H9 (cell line): ENCODE measurements around the gene RFX8. TPM values are rescaled to one million over a fixed set of nuclear protein-coding genes. Genes with fewer than 3 reads are reported as not detected.

Source experiments
- DNase-seq: peaks from one replicate; pipeline ENCODE4 v3.0.0-alpha.2; 2017
- H2AFZ ChIP-seq: one replicate; pipeline ENCODE4 v1.6.1; 2013; ENCODE audit warnings: mild to moderate bottlenecking, low read length, control low read depth, moderate library complexity
- H2AK5ac ChIP-seq: 2 replicates; pipeline ENCODE4 v1.6.1; 2013; ENCODE audit warnings: low read length, control low read depth, mixed read lengths; ENCODE audit not compliant: insufficient read length
- H2BK120ac ChIP-seq: one replicate; pipeline ENCODE4 v1.6.1; 2013; ENCODE audit warnings: low read depth, mild to moderate bottlenecking, low read length, control low read depth, inconsistent platforms; ENCODE audit not compliant: poor library complexity, severe bottlenecking
- H2BK12ac ChIP-seq: 2 replicates; pipeline ENCODE4 v1.6.1; 2013; ENCODE audit warnings: low read length, control low read depth, mixed read lengths, low read depth; ENCODE audit not compliant: insufficient read length
- H2BK15ac ChIP-seq: 2 replicates; pipeline ENCODE4 v1.6.1; 2013; ENCODE audit warnings: low read depth, low read length, control low read depth
- H2BK20ac ChIP-seq: one replicate; pipeline ENCODE4 v1.6.1; 2013; ENCODE audit warnings: low read depth, mild to moderate bottlenecking, low read length, control low read depth, inconsistent platforms; ENCODE audit not compliant: poor library complexity, severe bottlenecking
- H2BK5ac ChIP-seq: 2 replicates; pipeline ENCODE4 v1.6.1; 2013; ENCODE audit warnings: low read length, control low read depth, mixed read lengths; ENCODE audit not compliant: insufficient read length
- H3K14ac ChIP-seq: 2 replicates; pipeline ENCODE4 v1.6.1; 2013; ENCODE audit warnings: low read length, control low read depth; ENCODE audit not compliant: insufficient read depth
- H3K18ac ChIP-seq: 2 replicates; pipeline ENCODE4 v1.6.1; 2013; ENCODE audit warnings: low read depth, mild to moderate bottlenecking, mixed read lengths, low read length, control low read depth; ENCODE audit not compliant: insufficient read length
- H3K23ac ChIP-seq: 2 replicates; pipeline ENCODE4 v1.6.1; 2013; ENCODE audit warnings: low read length, control low read depth, mixed read lengths, low read depth; ENCODE audit not compliant: insufficient read length
- H3K23me2 ChIP-seq: 2 replicates; pipeline ENCODE4 v1.6.1; 2013; ENCODE audit warnings: low read depth, mild to moderate bottlenecking, mixed read lengths, low read length, control low read depth; ENCODE audit not compliant: insufficient read length, poor library complexity, severe bottlenecking
- H3K27ac ChIP-seq: 2 replicates; pipeline ENCODE4 v1.5.1; 2013; ENCODE audit warnings: low read length, control low read depth, mixed read lengths, low read depth; ENCODE audit not compliant: insufficient read length
- H3K27me3 ChIP-seq: 2 replicates; pipeline ENCODE4 v1.6.1; 2013; ENCODE audit warnings: low read length, control low read depth, inconsistent platforms; ENCODE audit not compliant: insufficient read depth
- H3K4ac ChIP-seq: 2 replicates; pipeline ENCODE4 v1.6.1; 2013; ENCODE audit warnings: low read depth, mild to moderate bottlenecking, control low read depth, inconsistent platforms, low read length, moderate library complexity
- H3K4me1 ChIP-seq: 2 replicates; pipeline ENCODE4 v1.6.1; 2013; ENCODE audit warnings: low read length, control low read depth, inconsistent platforms; ENCODE audit not compliant: insufficient read depth
- H3K4me2 ChIP-seq: 2 replicates; pipeline ENCODE4 v1.6.1; 2013; ENCODE audit warnings: low read length, control low read depth, mixed read lengths; ENCODE audit not compliant: insufficient read length, insufficient read depth
- H3K56ac ChIP-seq: 2 replicates; pipeline ENCODE4 v1.6.1; 2013; ENCODE audit warnings: low read depth, mild to moderate bottlenecking, mixed read lengths, low read length, control low read depth; ENCODE audit not compliant: insufficient read length
- H3K79me1 ChIP-seq: 2 replicates; pipeline ENCODE4 v1.6.1; 2013; ENCODE audit warnings: low read depth, mild to moderate bottlenecking, moderate library complexity, low read length, control low read depth, inconsistent platforms; ENCODE audit not compliant: insufficient read depth, poor library complexity, severe bottlenecking
- H3K79me2 ChIP-seq: 2 replicates; pipeline ENCODE4 v1.6.1; 2013; ENCODE audit warnings: low read length, control low read depth, inconsistent platforms; ENCODE audit not compliant: insufficient read depth
- H3K9ac ChIP-seq: 2 replicates; pipeline ENCODE4 v1.6.1; 2013; ENCODE audit warnings: low read length, control low read depth, mixed read lengths; ENCODE audit not compliant: insufficient read length; ENCODE audit errors: extremely low read depth
- H3K9me3 ChIP-seq: one replicate; pipeline ENCODE4 v1.6.1; 2013; ENCODE audit warnings: low read depth, low read length, inconsistent platforms; ENCODE audit not compliant: control insufficient read depth
- H3T11ph ChIP-seq: one replicate; pipeline ENCODE4 v1.6.1; 2013; ENCODE audit warnings: mild to moderate bottlenecking, low read length, control low read depth, inconsistent platforms
- H4K20me1 ChIP-seq: one replicate; pipeline ENCODE4 v1.6.1; 2013; ENCODE audit not compliant: control insufficient read depth, insufficient read length, insufficient read depth
- H4K5ac ChIP-seq: 2 replicates; pipeline ENCODE4 v1.6.1; 2013; ENCODE audit warnings: low read depth, mild to moderate bottlenecking, mixed read lengths, low read length, control low read depth; ENCODE audit not compliant: insufficient read length
- H4K8ac ChIP-seq: replicated peaks from 2 replicates; pipeline ENCODE4 v1.6.1; 2013; ENCODE audit warnings: low read length, control low read depth, mixed read lengths, low read depth; ENCODE audit not compliant: insufficient read length
- H4K91ac ChIP-seq: 2 replicates; pipeline ENCODE4 v1.6.1; 2013; ENCODE audit warnings: low read depth, mild to moderate bottlenecking, moderate library complexity, mixed read lengths, low read length, control low read depth; ENCODE audit not compliant: insufficient read length
- H3K27ac Mint-ChIP-seq, 3 experiments: 2 replicates in 2 of 3; 3 replicates in 1 of 3; pipeline ENCODE4 v1.8.0; 2020 to 2021; ENCODE audit warnings: mixed read lengths in 3 of 3, mild to moderate bottlenecking in 1 of 3, moderate library complexity in 1 of 3
- H3K27me3 Mint-ChIP-seq: 2 replicates; pipeline ENCODE4 v1.8.0; 2021; ENCODE audit warnings: low read depth, mild to moderate bottlenecking, moderate library complexity, mixed read lengths
- H3K36me3 Mint-ChIP-seq, 3 experiments: 2 replicates in 2 of 3; 3 replicates in 1 of 3; pipeline ENCODE4 v1.8.0; 2020 to 2021; ENCODE audit warnings: low read depth in 3 of 3, mixed read lengths in 3 of 3; ENCODE audit not compliant: insufficient read depth in 1 of 3
- H3K4me1 Mint-ChIP-seq, 2 experiments: 2 replicates each; pipeline ENCODE4 v1.8.0; 2020; ENCODE audit warnings: mixed read lengths in 2 of 2
- H3K4me3 Mint-ChIP-seq, 2 experiments: 2 replicates in 1 of 2; 3 replicates in 1 of 2; pipeline ENCODE4 v1.8.0; 2020 to 2021; ENCODE audit warnings: mild to moderate bottlenecking in 2 of 2, mixed read lengths in 2 of 2, moderate library complexity in 1 of 2
- H3K9me3 Mint-ChIP-seq, 2 experiments: 2 replicates in 1 of 2; 3 replicates in 1 of 2; pipeline ENCODE4 v1.8.0; 2020; ENCODE audit warnings: mild to moderate bottlenecking in 2 of 2, mixed read lengths in 2 of 2, moderate library complexity in 1 of 2
- CTCF ChIP-seq: fragments of 200-600 bp; sonication (generic); conservative IDR thresholded peaks from 3 replicates; pipeline ENCODE4 v1.8.0; 2021; ENCODE audit warnings: antibody characterized with exemption, mild to moderate bottlenecking
- WGBS: extraction: QIAGEN DNeasy Blood & Tissue Kit; methylation state at CpG from one replicate; pipeline ENCODE4 v1.1.7; 2013; ENCODE audit warnings: missing lambda C conversion rate, low lambda C conversion rate, mixed read lengths; ENCODE audit not compliant: insufficient read length; ENCODE audit errors: extremely low coverage; 5-methylcytosine and 5-hydroxymethylcytosine counted together
- total RNA-seq: library from RNA; stranded (reverse); gene quantifications from 2 replicates; pipeline ENCODE4 v1.2.1, GENCODE V29; 2021

Gene RFX8
- total RNA-seq, 1 experiment from 2014 or later: 0.22 TPM

GRCh38 chr2:101430156-101430555 lies 44.8 kb downstream of the RFX8 start:
- Mint-ChIP-seq H3K9me3 (no peaks in the 10 kb centered on the region), H3K27me3 (0 out of 2 replicates have a peak, but pooled peaks cover 2% of the 10 kb centered on the region), H3K4me1 (peaks cover 8 to 14% of the 10 kb centered on the region in 2 experiments), H3K36me3 (no peaks in the 10 kb centered on the region), H3K27ac (no peak overlapping the region), H3K4me3 (no peak overlapping the region)
- no peaks in the 10 kb centered on the region for H4K20me1 ChIP-seq
- H3K18ac ChIP-seq: no peak overlapping the region
- no peak for DNase-seq
- H2BK5ac ChIP-seq: no peak overlapping the region
- no peak overlapping the region for H2BK120ac ChIP-seq
- no peak overlapping the region for H3K4me2 ChIP-seq
- no peak overlapping the region for H2BK20ac ChIP-seq
- TF ChIP-seq CTCF: no peak
- no CpG with 5 or more reads among the region's 2 CpGs for WGBS
- H3T11ph ChIP-seq: no peak overlapping the region
- no peaks in the 10 kb centered on the region for H3K79me2 ChIP-seq
- no peaks in the 10 kb centered on the region for H3K4me1 ChIP-seq
- no peak overlapping the region for H2BK15ac ChIP-seq
- H3K9ac ChIP-seq: no peak overlapping the region
- H2AFZ ChIP-seq: no peak overlapping the region
- no peak overlapping the region for H4K91ac ChIP-seq
- no peak overlapping the region for H2AK5ac ChIP-seq
- H3K23me2 ChIP-seq: no peaks in the 10 kb centered on the region
- H3K27me3 ChIP-seq: no peaks in the 10 kb centered on the region
- H3K27ac ChIP-seq: no peak overlapping the region
- no peak overlapping the region for H4K8ac ChIP-seq
- no peak overlapping the region for H2BK12ac ChIP-seq
- no peak overlapping the region for H3K4ac ChIP-seq
- no peak overlapping the region for H4K5ac ChIP-seq
- no peak overlapping the region for H3K56ac ChIP-seq
- H3K9me3 ChIP-seq: no peaks in the 10 kb centered on the region
- no peaks in the 10 kb centered on the region for H3K79me1 ChIP-seq
- no peak overlapping the region for H3K14ac ChIP-seq
- H3K23ac ChIP-seq: no peak overlapping the region
